Upper lobe of left lung (tissue), 4 donors: ENCODE data around the gene STK35.

Experiments
- POLR2A ChIP-seq, 4 donors: fragments of 450-650 bp; IDR thresholded peaks; one replicate each; pipeline ENCODE4 v1.5.1; 2016 to 2017; ENCODE audit warnings: antibody characterized with exemption in 4 of 4, mild to moderate bottlenecking in 2 of 4
- POLR2AphosphoS5 ChIP-seq, 2 donors: sonication (generic); formaldehyde crosslinking; IDR thresholded peaks; one replicate each; pipeline ENCODE4 v1.5.1; 2017; ENCODE audit warnings: antibody characterized with exemption in 2 of 2

DNA sequence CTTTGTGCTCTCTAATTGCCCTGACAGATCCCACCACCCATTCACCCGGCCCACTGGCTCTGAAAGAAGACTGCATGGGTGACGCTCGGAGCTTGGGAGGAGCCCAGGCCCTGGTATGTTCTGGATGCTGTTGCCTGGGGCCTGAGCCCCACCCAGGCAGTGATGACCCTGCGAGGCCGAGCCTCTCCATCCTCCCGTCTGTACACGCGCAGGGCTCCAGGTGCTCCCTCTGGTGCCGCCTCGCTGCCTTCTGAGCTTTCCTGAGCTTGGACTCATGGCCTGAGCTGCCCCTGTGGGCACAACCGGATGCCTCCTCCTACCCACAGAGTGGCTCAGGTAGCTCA lies 61.2 kb downstream of the STK35 start:
- TF ChIP-seq POLR2A (IDR thresholded peaks at IDR 0.05) (no peak), POLR2AphosphoS5 (IDR thresholded peaks at IDR 0.05) (no peak)
